Measurements from ENCODE around the gene SLC1A2. TPM values are rescaled to one million over a fixed set of nuclear protein-coding genes. Genes with fewer than 3 reads are reported as not detected.

SLC1A2 gene
- total and polyA plus RNA-seq, 3 donors from 2014 or later, result 0.74 to 7.5 (median 1.1) TPM

- intact Hi-C loops (cut with DNase I; ENCODE audit: low total_unique reads), result no loop called here
- WGBS, 2 donors, result 73 to 88% methylated on average over 1 of the region's 1 CpG
Observed at GRCh38 chr11:35233518-35233917, 185.8 kb downstream of the SLC1A2 start.

GRCh38 chr11:35232891-35233330 is 186.4 kb downstream of the SLC1A2 start:
- Histone ChIP-seq H3K27me3 (no peaks in the 10 kb centered on the region), H3K9me3 (no peaks in the 10 kb centered on the region), H3K4me1 (no peaks in the 10 kb centered on the region), H3K27ac (no peak overlapping the region), H3K36me3 (ENCODE audit: low read depth, missing control alignments) (no peaks in the 10 kb centered on the region), H3K4me3 (no peak overlapping the region)
- no peak for TF ChIP-seq CTCF (IDR thresholded peaks at IDR 0.05)
- no peak for TF ChIP-seq POLR2A (IDR thresholded peaks at IDR 0.05)
- no peak for DNase-seq
- intact Hi-C loops (cut with DNase I; ENCODE audit: low total_unique reads), result no loop called here
- 89 to 97% methylated on average over 4 of the region's 4 CpGs for WGBS, 2 donors

More at GRCh38 chr11:35233518-35233917, 185.8 kb downstream of the SLC1A2 start:
- no peaks in the 10 kb centered on the region for H3K27me3 ChIP-seq
- no peak overlapping the region for H3K4me3 ChIP-seq
- H3K27ac ChIP-seq, result no peak overlapping the region
- no peaks in the 10 kb centered on the region for H3K4me1 ChIP-seq
- no peak for DNase-seq
- TF ChIP-seq POLR2A (IDR thresholded peaks at IDR 0.05), result no peak
- no peaks in the 10 kb centered on the region for H3K9me3 ChIP-seq
- no peaks in the 10 kb centered on the region for H3K36me3 ChIP-seq (ENCODE audit: low read depth, missing control alignments)

GRCh38 chr11:35231076-35231860 is 188.1 kb downstream of the SLC1A2 start:
- no peak for DNase-seq
- Histone ChIP-seq H3K9me3 (no peaks in the 10 kb centered on the region), H3K4me1 (no peaks in the 10 kb centered on the region), H3K36me3 (ENCODE audit: low read depth, missing control alignments) (no peaks in the 10 kb centered on the region), H3K4me3 (no peak overlapping the region), H3K27me3 (no peaks in the 10 kb centered on the region), H3K27ac (no peak overlapping the region)
- WGBS, 2 donors, result 84 to 85% methylated on average over 5 of the region's 5 CpGs
- intact Hi-C loops (cut with DNase I; ENCODE audit: low total_unique reads), result no loop called here
- TF ChIP-seq POLR2A (IDR thresholded peaks at IDR 0.05) (no peak), CTCF (IDR thresholded peaks at IDR 0.05) (no peak)

GRCh38 chr11:35230388-35230787 is 189.0 kb downstream of the SLC1A2 start:
- no peak for DNase-seq
- Histone ChIP-seq H3K27me3 (no peaks in the 10 kb centered on the region), H3K36me3 (ENCODE audit: low read depth, missing control alignments) (no peaks in the 10 kb centered on the region), H3K27ac (no peak overlapping the region), H3K9me3 (no peaks in the 10 kb centered on the region), H3K4me3 (no peak overlapping the region), H3K4me1 (no peaks in the 10 kb centered on the region)
- WGBS, 2 donors, result 83 to 88% methylated on average over 1 of the region's 1 CpG
- intact Hi-C loops (cut with DNase I; ENCODE audit: low total_unique reads), result no loop called here
- no peak for TF ChIP-seq CTCF (IDR thresholded peaks at IDR 0.05)
- no peak for TF ChIP-seq POLR2A (IDR thresholded peaks at IDR 0.05)

- Histone ChIP-seq H3K27me3 (no peaks in the 10 kb centered on the region), H3K9me3 (no peaks in the 10 kb centered on the region), H3K4me3 (no peak overlapping the region), H3K27ac (no peak overlapping the region), H3K36me3 (ENCODE audit: low read depth, missing control alignments) (no peaks in the 10 kb centered on the region), H3K4me1 (no peaks in the 10 kb centered on the region)
- DNase-seq, result no peak
- intact Hi-C loops (cut with DNase I; ENCODE audit: low total_unique reads), result no loop called here
- WGBS, 2 donors, result 83 to 91% methylated on average over 3 of the region's 3 CpGs
- TF ChIP-seq POLR2A (IDR thresholded peaks at IDR 0.05) (no peak), CTCF (IDR thresholded peaks at IDR 0.05) (no peak)
Observed at GRCh38 chr11:35228328-35228725, 191.0 kb downstream of the SLC1A2 start.
